ENCODE results near the gene DEDD.

The DEDD gene

GRCh38 chr1:161162806-161163205, 30.3 kb upstream of the DEDD start:
- DNase-seq = no peak

DNA sequence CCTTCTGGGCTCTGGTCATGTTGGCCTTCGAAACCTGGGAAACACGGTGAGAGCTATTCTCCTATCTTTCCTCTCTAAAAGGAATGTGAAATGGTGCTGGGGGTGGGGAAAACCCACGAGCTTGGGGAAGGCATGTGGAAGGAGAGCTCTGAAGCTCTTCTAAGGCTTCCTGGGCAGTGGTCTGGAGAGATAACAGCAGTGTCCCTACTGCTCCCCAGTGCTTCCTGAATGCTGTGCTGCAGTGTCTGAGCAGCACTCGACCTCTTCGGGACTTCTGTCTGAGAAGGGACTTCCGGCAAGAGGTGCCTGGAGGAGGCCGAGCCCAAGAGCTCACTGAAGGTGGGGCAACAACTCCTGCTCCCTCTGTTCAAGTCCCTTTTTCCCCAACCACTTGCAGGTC, 29.6 kb upstream of the DEDD start:
- no peak for DNase-seq

DNA sequence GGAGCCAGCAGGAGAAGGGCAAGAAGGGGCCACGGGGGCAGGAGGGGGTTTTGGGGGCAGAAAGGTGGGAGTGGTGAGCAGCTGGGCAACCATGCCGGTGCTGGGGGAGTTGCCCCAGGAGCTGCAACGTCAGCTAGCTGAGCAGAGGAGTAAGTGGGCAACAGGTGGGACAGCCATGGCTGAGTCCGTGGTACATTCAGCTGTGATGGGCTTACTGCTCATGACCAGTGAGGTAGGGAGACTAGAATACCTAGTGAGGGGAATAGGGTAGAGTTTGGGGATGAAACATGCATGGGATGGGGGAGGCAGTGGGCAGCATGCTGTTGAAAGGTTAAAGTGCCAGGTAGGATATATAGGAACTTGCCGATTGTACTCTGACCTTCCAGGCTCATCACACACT, 29.2 kb upstream of the DEDD start:
- no peak for DNase-seq

DNA sequence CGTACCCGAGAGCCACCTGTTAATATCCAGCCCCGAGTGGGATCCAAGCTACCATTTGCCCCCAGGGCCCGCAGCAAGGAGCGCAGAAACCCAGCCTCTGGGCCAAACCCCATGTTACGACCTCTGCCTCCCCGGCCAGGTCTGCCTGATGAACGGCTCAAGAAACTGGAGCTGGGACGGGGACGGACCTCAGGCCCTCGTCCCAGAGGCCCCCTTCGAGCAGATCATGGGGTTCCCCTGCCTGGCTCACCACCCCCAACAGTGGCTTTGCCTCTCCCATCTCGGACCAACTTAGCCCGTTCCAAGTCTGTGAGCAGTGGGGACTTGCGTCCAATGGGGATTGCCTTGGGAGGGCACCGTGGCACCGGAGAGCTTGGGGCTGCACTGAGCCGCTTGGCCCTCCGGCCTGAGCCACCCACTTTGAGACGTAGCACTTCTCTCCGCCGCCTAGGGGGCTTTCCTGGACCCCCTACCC, 28.2 kb upstream of the DEDD start:
- no peak for DNase-seq

DNA sequence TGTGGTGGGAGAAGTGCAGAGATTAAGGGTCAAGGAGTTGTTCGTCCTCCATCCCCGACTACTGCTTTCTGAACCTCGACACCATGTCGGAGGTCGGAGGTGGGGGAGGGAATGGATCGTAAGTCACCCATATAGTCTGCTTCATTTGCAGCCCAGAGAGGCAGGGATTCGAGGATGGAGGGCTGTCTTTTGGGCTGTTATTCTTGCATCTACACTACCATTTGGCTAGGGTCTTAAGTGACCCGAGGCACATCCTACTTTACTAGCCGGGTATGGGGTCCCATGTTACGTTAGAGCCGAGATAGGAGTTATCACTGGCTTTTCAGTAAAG, 27.4 kb upstream of the DEDD start:
- DNase-seq = no peak

GRCh38 chr1:161159087-161159912, 26.8 kb upstream of the DEDD start, which contains the start of gene USP21:
USP21 (plus strand) TSS chr1:161159500; CDS start chr1:161160641, 1,141 bp downstream.
- DNase-seq = peak; percentile 74 to 86

DNA sequence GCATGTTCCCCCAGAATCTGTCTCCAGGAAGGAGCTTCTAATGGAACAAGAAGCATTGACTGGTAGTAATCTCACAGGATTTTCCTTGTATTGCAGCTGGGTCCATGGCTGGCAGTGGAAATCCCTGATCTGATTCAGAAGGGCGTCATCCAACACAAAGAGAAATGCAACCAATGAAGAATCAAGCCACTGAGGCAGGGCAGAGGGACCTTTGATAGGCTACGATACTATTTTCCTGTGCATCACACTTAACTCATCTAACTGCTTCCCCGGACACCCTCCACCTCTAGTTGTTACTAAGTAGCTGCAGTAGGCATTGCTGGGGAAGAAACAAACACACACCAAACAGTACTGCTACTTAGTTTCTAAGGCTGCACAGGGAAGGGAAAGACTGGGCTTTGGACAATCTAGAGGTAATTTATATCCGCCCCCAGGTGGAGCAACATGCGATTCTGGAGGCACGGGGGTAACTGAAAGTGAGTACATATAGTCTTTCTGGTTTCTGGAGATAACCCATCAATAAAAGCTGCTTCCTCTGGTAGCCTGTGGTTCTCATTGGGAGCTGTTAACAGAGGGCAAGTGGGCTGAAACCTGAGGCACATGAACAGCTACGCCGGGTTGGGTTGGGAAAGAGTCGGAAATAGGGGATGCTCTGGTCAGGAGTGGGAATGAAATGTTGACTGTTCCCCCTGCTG, 26.0 kb upstream of the DEDD start:
- no peak for DNase-seq

DNA sequence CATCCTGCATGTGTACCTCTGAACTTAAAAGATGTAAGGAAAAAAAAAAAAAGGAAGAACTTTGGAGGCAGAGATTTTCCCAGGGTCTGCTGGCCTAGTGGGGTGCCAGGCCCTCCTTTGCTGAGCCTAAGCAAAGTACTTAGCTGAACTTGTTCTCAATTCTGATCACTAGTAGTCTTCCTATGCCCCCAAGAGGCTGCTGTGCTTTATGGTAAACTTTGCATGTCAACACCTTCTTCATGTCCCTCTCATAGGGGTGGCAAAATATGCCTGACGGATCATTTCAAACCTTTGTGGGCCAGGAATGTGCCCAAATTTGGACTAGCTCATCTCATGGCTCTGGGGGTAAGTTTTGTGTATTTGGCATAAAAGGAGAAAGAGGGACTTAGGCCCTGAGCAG, 25.4 kb upstream of the DEDD start:
- DNase-seq = no peak

DNA sequence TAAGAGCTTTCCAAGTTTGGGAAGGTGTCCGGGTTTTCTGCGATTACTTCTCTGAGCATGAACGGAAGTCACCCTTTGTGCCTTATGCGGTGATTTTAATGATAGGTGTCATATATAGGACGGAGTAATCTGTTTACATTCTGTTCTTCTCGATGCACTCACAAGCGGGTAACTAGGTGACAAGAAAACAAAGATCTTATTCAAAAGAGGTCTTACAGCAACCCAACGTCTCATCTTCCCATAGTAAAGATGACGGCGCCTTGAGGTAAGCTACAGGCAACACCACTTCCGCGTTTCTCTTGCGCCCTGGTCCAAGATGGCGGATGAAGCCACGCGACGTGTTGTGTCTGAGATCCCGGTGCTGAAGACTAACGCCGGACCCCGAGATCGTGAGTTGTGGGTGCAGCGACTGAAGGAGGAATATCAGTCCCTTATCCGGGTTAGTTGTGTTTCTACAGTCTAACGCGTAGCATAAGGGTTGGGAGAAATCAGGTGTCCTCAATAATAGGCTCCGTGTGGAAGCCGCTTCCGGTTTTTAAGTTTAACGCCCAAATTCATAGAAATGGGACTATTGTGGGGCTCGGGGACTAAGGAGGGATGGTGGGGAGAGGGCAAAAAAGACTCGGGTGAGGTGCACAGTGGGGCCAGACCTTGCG, 21.3 kb upstream of the DEDD start, which contains the start of gene UFC1:
Gene UFC1, plus strand, starts transcription at position 297 of the 656 bp plus-strand sequence. Its CDS starts 20 bp downstream, at position 317.
- DNase-seq = peak; percentile 47 to 77

GRCh38 chr1:161153176-161153575, 20.7 kb upstream of the DEDD start:
- DNase-seq = no peak

DNA sequence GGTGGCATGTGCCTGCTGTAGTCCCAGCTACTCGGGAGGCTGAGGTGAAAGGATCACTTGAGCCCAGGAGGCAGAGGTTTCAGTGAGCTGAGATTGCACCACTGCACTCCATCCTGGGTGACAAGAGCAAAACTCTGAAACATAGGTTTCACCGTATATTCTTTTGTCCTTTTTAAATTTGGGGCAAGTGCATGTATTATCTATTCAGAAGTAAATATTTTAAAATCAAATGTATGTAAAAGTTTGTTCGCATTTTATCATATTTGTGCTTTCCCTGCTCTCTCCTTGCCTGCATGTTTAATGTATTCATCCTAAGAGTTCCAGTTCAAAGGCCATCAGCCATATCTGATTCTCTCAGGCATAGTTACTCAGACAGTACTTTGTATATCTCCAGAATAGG, 13.4 kb upstream of the DEDD start:
- DNase-seq = no peak

- no peak for DNase-seq
These were observed 8.4 kb upstream of the DEDD start for GRCh38 chr1:161140755-161141400.

DNA sequence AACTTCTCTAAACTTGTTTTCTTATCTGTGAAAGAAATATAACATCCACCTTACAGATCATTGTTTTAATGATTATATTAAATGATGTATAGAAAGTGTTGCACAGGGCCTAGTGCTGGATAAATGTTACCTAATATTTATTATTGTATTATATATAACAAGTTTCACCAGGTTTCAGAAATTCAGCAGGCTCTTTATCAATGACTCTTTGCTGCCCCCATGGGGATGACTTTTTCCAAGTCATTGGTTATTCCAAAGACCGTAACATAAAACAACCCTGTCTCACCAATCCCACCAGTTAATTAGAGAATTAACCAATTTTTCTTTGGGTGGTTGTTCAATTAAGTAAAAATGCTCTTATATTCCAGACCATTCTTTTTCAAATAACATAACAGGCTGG, 7.3 kb upstream of the DEDD start:
- peak in 1 of 2 experiments; percentile 38 for DNase-seq

- DNase-seq = no peak
These were observed 6.0 kb upstream of the DEDD start for GRCh38 chr1:161138431-161138830.

- DNase-seq = no peak
These were observed 5.4 kb upstream of the DEDD start for GRCh38 chr1:161137881-161138280.

DNA sequence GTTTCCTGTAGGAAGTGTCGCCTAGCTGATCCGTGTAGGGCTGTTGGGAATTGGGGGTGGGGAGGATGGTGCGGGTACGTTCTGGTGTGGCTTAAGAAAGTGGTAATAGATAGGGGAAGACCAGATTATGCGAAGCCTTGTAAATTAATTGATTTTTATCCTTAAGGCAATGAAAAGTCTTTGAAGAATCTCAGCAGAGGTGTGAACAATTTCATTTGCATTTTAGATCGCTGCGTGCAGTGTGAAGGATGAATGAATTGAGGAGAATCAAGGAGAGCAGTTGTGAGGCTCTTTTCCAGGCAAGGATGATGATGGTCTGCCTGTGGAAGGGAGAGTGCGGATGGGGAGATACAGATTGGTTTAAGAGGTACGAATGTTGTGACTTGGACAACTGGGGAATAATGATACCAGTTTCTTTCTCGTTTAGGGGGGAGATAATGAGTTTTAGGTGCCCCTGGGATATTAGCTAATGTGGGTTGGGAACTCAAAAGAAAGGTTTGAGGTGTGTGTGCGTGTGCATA, 813 bp upstream of the DEDD start:
- no peak for DNase-seq

- no peak for DNase-seq
These were observed 701 bp downstream of the DEDD start for GRCh38 chr1:161131523-161132409.

DNA sequence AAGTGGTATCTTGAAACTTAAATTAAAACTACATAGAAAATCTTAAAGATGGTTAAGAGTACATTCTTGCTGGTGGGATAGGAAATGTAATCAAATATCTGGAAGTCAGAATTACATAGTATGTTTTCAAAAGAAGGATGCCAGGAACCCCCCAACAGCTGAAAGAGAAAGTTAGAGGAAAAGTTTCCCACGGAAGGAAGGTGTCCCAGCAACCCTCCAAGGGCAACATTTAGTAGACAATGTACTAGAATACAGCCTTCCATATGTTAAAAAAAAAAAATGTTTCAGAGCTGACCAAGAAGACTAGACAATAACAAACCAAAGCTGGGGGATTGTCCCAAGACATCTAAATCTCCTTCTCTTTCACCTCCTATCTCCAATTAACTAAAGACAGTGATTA, 2.2 kb downstream of the DEDD start:
- no peak for DNase-seq

GRCh38 chr1:161128591-161129420, 3.7 kb downstream of the DEDD start:
- DNase-seq = no peak

- DNase-seq = no peak
These were observed 4.8 kb downstream of the DEDD start for GRCh38 chr1:161127649-161128048.

DNA sequence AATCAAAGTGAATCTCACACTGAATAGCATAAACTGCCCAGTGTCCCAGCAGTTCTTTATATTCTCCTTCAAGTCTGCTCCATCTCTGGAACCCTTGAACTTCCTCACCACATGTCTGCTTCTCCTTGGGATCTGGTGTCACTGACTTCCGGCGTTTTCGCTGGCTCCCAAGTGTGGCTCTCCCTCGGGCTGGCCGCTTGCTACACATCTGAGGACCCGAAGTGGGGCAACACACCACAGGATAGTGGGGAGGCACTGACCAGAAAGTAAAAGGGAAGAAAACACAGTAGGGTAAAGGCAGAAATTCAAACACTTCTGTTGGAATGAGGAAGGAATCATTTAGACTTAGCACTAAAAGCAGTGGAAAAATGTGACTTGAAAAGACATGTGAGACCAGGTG, 9.5 kb downstream of the DEDD start:
- no peak for DNase-seq
